Neuronal stem cell (in vitro differentiated cells): ENCODE results near the gene TRPM2.

Experiments used
- DNase-seq: peaks from one replicate; pipeline ENCODE4 v3.0.0-alpha.2; 2013; ENCODE audit warnings: low spot score
- H2AFZ ChIP-seq: one replicate; pipeline ENCODE4 v1.6.1; 2013; ENCODE audit warnings: mild to moderate bottlenecking, low read length, inconsistent platforms
- H2AK5ac ChIP-seq: 2 replicates; pipeline ENCODE4 v1.6.1; 2013; ENCODE audit warnings: low read depth, mild to moderate bottlenecking, inconsistent platforms, low read length, moderate library complexity, mixed read lengths
- H2BK120ac ChIP-seq: 2 replicates; pipeline ENCODE4 v1.6.1; 2013; ENCODE audit warnings: low read depth, mild to moderate bottlenecking, inconsistent platforms, low read length, moderate library complexity, mixed read lengths
- H2BK12ac ChIP-seq: one replicate; pipeline ENCODE4 v1.6.1; 2013; ENCODE audit warnings: low read length, inconsistent platforms
- H2BK15ac ChIP-seq: 2 replicates; pipeline ENCODE4 v1.6.1; 2013; ENCODE audit warnings: mild to moderate bottlenecking, low read length, inconsistent platforms, mixed read lengths
- H2BK5ac ChIP-seq: one replicate; pipeline ENCODE4 v1.6.1; 2013; ENCODE audit warnings: inconsistent platforms, mild to moderate bottlenecking, low read length, moderate library complexity
- H3K14ac ChIP-seq: one replicate; pipeline ENCODE4 v1.6.1; 2013; ENCODE audit warnings: low read length, inconsistent platforms
- H3K18ac ChIP-seq: 2 replicates; pipeline ENCODE4 v1.6.1; 2013; ENCODE audit warnings: low read length, inconsistent platforms
- H3K23ac ChIP-seq: 2 replicates; pipeline ENCODE4 v1.6.1; 2013; ENCODE audit warnings: low read depth, mild to moderate bottlenecking, mixed read lengths, low read length, inconsistent platforms; ENCODE audit not compliant: poor library complexity
- H3K27ac ChIP-seq: replicated peaks from 3 replicates; pipeline ENCODE4 v1.5.1; 2013; ENCODE audit warnings: low read length, inconsistent platforms
- H3K27me3 ChIP-seq, 3 experiments: 2 replicates each; pipeline ENCODE4 v1.6.1; 2013; ENCODE audit warnings: low read length in 3 of 3, mild to moderate bottlenecking in 2 of 3, inconsistent platforms in 1 of 3, low read depth in 1 of 3, mixed read lengths in 1 of 3, moderate library complexity in 1 of 3; ENCODE audit not compliant: control insufficient read depth in 3 of 3, insufficient read depth in 3 of 3
- H3K36me3 ChIP-seq, 2 donors: replicated peaks in 1 of 2; 2 replicates each; pipeline ENCODE4 v1.6.1; 2013; ENCODE audit warnings: low read length in 2 of 2; ENCODE audit not compliant: control insufficient read depth in 2 of 2, insufficient read depth in 2 of 2
- H3K4ac ChIP-seq: 2 replicates; pipeline ENCODE4 v1.6.1; 2013; ENCODE audit warnings: inconsistent platforms, mild to moderate bottlenecking, low read length, moderate library complexity
- H3K4me1 ChIP-seq, 2 donors: 1 replicate in 1 of 2; 2 replicates in 1 of 2; pipeline ENCODE4 v1.6.1; 2013; ENCODE audit warnings: low read length in 2 of 2, low read depth in 1 of 2; ENCODE audit not compliant: control insufficient read depth in 2 of 2, insufficient read depth in 1 of 2
- H3K4me2 ChIP-seq: one replicate; pipeline ENCODE4 v1.6.1; 2013; ENCODE audit warnings: mild to moderate bottlenecking, low read length, inconsistent platforms; ENCODE audit not compliant: insufficient read depth, poor library complexity, severe bottlenecking
- H3K4me3 ChIP-seq, 2 donors: 2 replicates each; pipeline ENCODE4 v1.5.1; 2013; ENCODE audit warnings: low read length in 2 of 2, mild to moderate bottlenecking in 2 of 2, inconsistent platforms in 1 of 2, moderate library complexity in 1 of 2
- H3K79me1 ChIP-seq: one replicate; pipeline ENCODE4 v1.6.1; 2013; ENCODE audit warnings: low read depth, mild to moderate bottlenecking, inconsistent platforms, low read length, moderate library complexity
- H3K9ac ChIP-seq: one replicate; pipeline ENCODE4 v1.6.1; 2013; ENCODE audit warnings: mild to moderate bottlenecking, low read depth, low read length, inconsistent platforms; ENCODE audit not compliant: poor library complexity
- H3K9me3 ChIP-seq, 2 donors: replicated peaks in 1 of 2; 2 replicates each; pipeline versions ENCODE3 to v1.6.1; 2013; ENCODE audit warnings: low read length in 2 of 2, mild to moderate bottlenecking in 2 of 2, inconsistent platforms in 1 of 2, low read depth in 1 of 2, mixed read lengths in 1 of 2, moderate library complexity in 1 of 2; ENCODE audit not compliant: control insufficient read depth in 2 of 2, insufficient read depth in 1 of 2
- H4K8ac ChIP-seq: one replicate; pipeline ENCODE4 v1.6.1; 2013; ENCODE audit warnings: low read depth, mild to moderate bottlenecking, inconsistent platforms, low read length, moderate library complexity
- H4K91ac ChIP-seq: one replicate; pipeline ENCODE4 v1.6.1; 2013; ENCODE audit warnings: low read length, low read depth, mild to moderate bottlenecking, inconsistent platforms; ENCODE audit not compliant: poor library complexity
- WGBS, 2 donors: extraction: QIAGEN DNeasy Blood & Tissue Kit; methylation state at CpG; one replicate each; pipeline ENCODE4 v1.1.7; 2013; ENCODE audit warnings: missing lambda C conversion rate in 2 of 2, mixed read lengths in 1 of 2; ENCODE audit not compliant: insufficient read length in 2 of 2, insufficient replicate concordance in 1 of 2; ENCODE audit errors: extremely low coverage in 2 of 2; 5-methylcytosine and 5-hydroxymethylcytosine counted together

TRPM2 gene

DNA sequence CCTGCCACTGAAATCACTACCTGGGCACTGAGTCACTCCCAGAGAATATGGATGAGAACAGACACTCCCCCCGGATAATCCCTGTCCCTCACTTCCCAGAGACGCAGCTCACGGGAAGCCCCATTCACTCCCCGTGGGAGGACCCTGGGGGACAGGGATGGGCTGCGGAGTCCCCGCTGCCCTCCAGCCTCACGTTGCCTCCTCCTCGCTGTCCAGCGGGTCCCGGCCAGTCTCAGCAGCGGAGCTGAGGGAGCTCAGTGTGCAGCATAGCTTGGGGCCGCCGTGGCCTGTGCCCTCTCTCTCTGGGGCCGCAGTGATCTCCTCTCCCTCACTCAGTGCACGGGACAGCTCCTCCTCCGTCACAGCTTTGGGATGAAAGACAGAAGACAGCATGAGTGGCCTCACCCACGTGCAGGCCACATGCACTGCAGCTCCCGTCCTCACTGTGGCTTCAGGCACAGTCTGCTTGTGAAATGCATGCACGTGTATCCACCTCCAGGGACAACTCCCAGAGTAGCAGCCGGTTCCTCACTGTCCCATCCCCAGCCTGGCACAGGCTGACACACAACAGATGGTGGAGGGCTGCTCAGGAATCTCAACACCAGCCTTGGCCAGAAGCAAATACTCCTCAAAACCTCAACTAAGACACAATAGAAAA is 21.6 kb upstream of the TRPM2 start:
- WGBS, 2 donors: no CpG with 5 or more reads among the region's 20 CpGs
- H3K36me3 ChIP-seq: peaks cover 13 to 16% of the 10 kb centered on the region in 2 donors
- H2BK5ac ChIP-seq: no peak overlapping the region
- H4K91ac ChIP-seq: no peak overlapping the region
- no peak overlapping the region for H2AK5ac ChIP-seq
- H2BK15ac ChIP-seq: no peak overlapping the region
- peak overlapping the region; percentile 40 for H3K18ac ChIP-seq
- no peaks in the 10 kb centered on the region for H3K9me3 ChIP-seq
- peaks cover 5% of the 10 kb centered on the region for H3K79me1 ChIP-seq
- peaks cover 0 to 2% (median 0%) of the 10 kb centered on the region in 3 experiments for H3K27me3 ChIP-seq
- peak overlapping the region; percentile 3 for H3K23ac ChIP-seq
- peak overlapping the region in 1 of 2 donors; percentile 17 for H3K4me3 ChIP-seq
- no peak overlapping the region for H2BK12ac ChIP-seq
- H3K4me1 ChIP-seq: peaks cover 0 to 2% of the 10 kb centered on the region in 2 donors
- H4K8ac ChIP-seq: no peak overlapping the region
- H3K9ac ChIP-seq: no peak overlapping the region
- DNase-seq: no peak
- H3K4me2 ChIP-seq: no peak overlapping the region
- no peak overlapping the region for H3K14ac ChIP-seq
- H3K4ac ChIP-seq: no peak overlapping the region
- H2BK120ac ChIP-seq: no peak overlapping the region
- H2AFZ ChIP-seq: no peak overlapping the region
- H3K27ac ChIP-seq: no peak overlapping the region

DNA sequence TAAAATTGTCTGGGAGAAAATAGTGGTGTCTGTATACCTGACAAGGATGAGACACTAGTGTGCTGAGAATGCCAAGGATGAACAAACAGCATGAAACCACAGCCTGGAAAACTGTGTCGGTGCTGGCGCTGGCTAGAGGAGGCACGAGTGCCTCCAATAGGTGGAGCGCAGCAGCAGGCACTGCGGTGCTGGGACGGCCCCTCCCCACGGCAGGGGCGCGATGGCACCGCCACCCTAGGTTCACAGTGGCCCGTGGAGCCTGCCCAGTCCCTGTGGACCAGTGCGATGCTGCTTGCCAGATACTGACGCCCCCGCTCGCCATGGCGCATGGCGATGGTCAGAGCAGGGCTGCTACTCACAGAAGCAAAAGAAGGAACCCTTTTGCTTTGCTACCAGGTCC is 21.0 kb upstream of the TRPM2 start:
- H3K4me2 ChIP-seq: no peak overlapping the region
- no CpG with 5 or more reads among the region's 17 CpGs for WGBS, 2 donors

DNA sequence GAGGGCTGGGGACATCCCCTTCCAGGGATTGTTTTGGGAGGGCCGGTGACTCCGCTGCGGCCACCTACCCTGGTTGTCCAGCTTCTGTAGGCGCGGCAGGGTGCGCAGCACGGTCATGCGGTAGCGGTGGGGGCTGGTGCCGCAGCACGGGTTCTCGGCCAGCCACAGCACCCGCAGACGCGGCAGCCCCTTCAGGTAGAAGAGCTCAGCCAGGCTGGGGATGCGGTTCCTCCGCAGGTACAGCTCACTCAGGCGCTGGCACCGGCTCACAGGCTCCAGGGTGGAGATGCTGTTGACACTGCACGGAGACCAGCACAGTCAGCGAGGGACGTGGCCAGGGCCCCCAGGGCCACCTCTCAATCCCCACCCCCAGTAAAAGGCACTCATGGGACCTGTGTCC is 20.5 kb upstream of the TRPM2 start:
- Histone ChIP-seq H3K36me3 (peaks cover 10 to 13% of the 10 kb centered on the region in 2 donors), H2AFZ (no peak overlapping the region), H2BK120ac (no peak overlapping the region), H3K14ac (no peak overlapping the region), H2BK12ac (peak overlapping the region; percentile 19), H3K27ac (no peak overlapping the region), H2BK5ac (no peak overlapping the region), H3K4me1 (peaks cover 0 to 4% of the 10 kb centered on the region in 2 donors), H3K9ac (no peak overlapping the region), H3K4me3 (no peak overlapping the region), H3K9me3 (no peaks in the 10 kb centered on the region), H2BK15ac (peak overlapping the region; percentile 2), H3K18ac (peak overlapping the region; percentile 28), H4K8ac (peak overlapping the region; percentile 65), H3K4me2 (no peak overlapping the region), H2AK5ac (peak overlapping the region; percentile 64), H4K91ac (no peak overlapping the region), H3K79me1 (peaks cover 5% of the 10 kb centered on the region), H3K4ac (no peak overlapping the region), H3K27me3 (peaks cover 0 to 2% (median 0%) of the 10 kb centered on the region in 3 experiments), H3K23ac (peak overlapping the region; percentile 70)
- DNase-seq: no peak
- no CpG with 5 or more reads among the region's 22 CpGs for whole genome bisulfite sequencing, 2 donors

More for the DNA sequence above, 21.0 kb upstream of the TRPM2 start:
- Histone ChIP-seq H3K4me1 (peaks cover 0 to 2% of the 10 kb centered on the region in 2 donors), H3K36me3 (peaks cover 13 to 14% of the 10 kb centered on the region in 2 donors), H2BK120ac (no peak overlapping the region), H3K14ac (no peak overlapping the region), H3K27ac (no peak overlapping the region), H4K91ac (peak overlapping the region; percentile 74), H3K9ac (no peak overlapping the region), H2AFZ (no peak overlapping the region), H3K18ac (no peak overlapping the region), H3K4ac (peak overlapping the region; percentile 19), H2BK15ac (no peak overlapping the region), H3K9me3 (no peaks in the 10 kb centered on the region), H3K27me3 (peaks cover 0 to 2% (median 0%) of the 10 kb centered on the region in 3 experiments), H4K8ac (peak overlapping the region; percentile 94), H2BK5ac (no peak overlapping the region), H2BK12ac (no peak overlapping the region), H3K4me3 (peak overlapping the region in 1 of 2 donors; percentile 27), H3K23ac (peak overlapping the region; percentile 43), H3K79me1 (peaks cover 5% of the 10 kb centered on the region), H2AK5ac (peak overlapping the region; percentile 78)
- DNase-seq: no peak

DNA sequence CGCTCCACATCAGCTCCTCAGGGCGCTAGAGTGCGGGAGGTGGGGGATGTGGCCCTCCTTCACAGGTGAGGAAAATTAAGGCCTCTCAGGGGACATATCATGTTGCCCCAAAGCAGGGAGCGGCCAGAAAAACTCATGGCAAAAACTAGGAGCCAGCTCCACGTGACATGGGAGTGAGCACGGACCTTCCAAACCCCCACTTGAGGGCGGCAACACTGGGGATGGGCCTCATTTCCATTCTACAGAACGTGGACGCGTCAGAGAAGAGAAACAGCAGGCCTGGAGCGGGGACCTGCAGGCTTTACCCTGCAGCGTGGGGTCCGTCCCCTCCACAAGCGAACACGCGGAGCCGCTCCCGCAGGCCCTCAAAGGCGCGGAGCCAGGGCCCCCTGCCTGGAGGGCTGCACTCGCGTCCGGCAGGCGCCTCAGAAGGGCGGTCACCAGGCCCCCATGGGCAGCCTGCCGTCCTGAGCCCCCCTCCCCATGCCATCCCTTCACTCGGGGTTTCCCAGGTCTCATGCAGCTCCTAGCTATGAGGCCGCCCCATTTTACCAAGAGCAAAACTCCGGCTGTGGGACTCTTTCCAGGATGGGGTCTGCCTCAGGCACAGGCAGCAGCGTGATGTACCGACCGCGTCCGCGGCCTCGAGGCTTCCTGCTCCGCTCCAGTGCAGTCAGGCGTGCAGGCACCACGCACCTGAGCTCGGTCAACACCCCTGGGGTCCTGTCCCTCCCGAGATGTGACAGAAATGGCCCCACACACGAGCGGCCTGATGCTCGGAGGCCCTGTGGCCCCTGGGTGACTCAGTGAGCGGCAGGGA is 19.7 kb upstream of the TRPM2 start:
- H3K27me3 ChIP-seq: peaks cover 0 to 2% (median 0%) of the 10 kb centered on the region in 3 experiments
- no peaks in the 10 kb centered on the region for H3K9me3 ChIP-seq
- no peak overlapping the region for H3K4ac ChIP-seq
- peak overlapping the region; percentile 61 for H3K23ac ChIP-seq
- H2AFZ ChIP-seq: no peak overlapping the region
- peak overlapping the region; percentile 82 for H3K14ac ChIP-seq
- no peak overlapping the region for H2BK12ac ChIP-seq
- H3K9ac ChIP-seq: no peak overlapping the region
- peak overlapping the region; percentile 64 for H2AK5ac ChIP-seq
- no peak overlapping the region for H3K4me2 ChIP-seq
- H2BK120ac ChIP-seq: peak overlapping the region; percentile 61
- H3K36me3 ChIP-seq: peaks cover 10 to 13% of the 10 kb centered on the region in 2 donors
- no peak overlapping the region for H4K91ac ChIP-seq
- whole genome bisulfite sequencing, 2 donors: no CpG with 5 or more reads among the region's 45 CpGs
- peaks cover 3 to 9% of the 10 kb centered on the region in 2 donors for H3K4me1 ChIP-seq
- H4K8ac ChIP-seq: no peak overlapping the region
- H3K18ac ChIP-seq: peak overlapping the region; percentile 44
- H2BK5ac ChIP-seq: no peak overlapping the region
- H3K27ac ChIP-seq: no peak overlapping the region
- peaks cover 9% of the 10 kb centered on the region for H3K79me1 ChIP-seq
- no peak overlapping the region for H2BK15ac ChIP-seq
- no peak for DNase-seq
- H3K4me3 ChIP-seq: no peak overlapping the region
